ENCODE results near the gene COMT. TPM values are rescaled to one million over a fixed set of nuclear protein-coding genes. Genes with fewer than 3 reads are reported as not detected.

The COMT gene
- total RNA-seq, 1 experiment from 2014 or later, result 96.0 TPM

DNA sequence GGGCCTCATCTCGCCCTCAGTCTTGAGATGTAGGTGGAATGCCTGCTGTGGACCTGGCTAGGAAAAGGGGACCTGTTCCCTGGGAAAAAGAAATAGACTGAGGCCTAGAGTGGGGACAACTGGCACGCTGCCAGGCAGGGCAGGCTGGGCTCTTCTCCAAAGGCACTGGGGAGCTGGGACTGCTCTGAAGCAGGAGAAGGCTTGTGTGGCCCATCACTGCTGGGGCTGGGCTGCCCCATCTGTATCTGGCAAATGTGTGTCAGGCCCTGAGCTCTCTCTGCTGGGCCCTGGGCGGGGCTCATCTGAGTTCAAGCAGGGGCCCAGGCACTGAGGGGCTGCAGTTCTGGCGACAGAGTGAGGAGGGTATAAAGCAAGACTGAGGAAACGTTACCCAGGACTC, 42.2 kb downstream of the COMT start:
- no peak for DNase-seq
- H3K27me3 ChIP-seq (replicated peaks; ENCODE audit: control insufficient read depth, insufficient read depth, low read length), result no peaks in the 10 kb centered on the region
- no peaks in the 10 kb centered on the region for H3K9me3 Mint-ChIP-seq (ENCODE audit: unreplicated experiment)
- CTCF ChIA-PET, result no interaction called here
- no peak overlapping the region for H3K27ac Mint-ChIP-seq (ENCODE audit: unreplicated experiment)
- H3K36me3 ChIP-seq (ENCODE audit: control insufficient read depth, insufficient read depth, low read length), result no peaks in the 10 kb centered on the region
- TF ChIP-seq, protein P1, sequence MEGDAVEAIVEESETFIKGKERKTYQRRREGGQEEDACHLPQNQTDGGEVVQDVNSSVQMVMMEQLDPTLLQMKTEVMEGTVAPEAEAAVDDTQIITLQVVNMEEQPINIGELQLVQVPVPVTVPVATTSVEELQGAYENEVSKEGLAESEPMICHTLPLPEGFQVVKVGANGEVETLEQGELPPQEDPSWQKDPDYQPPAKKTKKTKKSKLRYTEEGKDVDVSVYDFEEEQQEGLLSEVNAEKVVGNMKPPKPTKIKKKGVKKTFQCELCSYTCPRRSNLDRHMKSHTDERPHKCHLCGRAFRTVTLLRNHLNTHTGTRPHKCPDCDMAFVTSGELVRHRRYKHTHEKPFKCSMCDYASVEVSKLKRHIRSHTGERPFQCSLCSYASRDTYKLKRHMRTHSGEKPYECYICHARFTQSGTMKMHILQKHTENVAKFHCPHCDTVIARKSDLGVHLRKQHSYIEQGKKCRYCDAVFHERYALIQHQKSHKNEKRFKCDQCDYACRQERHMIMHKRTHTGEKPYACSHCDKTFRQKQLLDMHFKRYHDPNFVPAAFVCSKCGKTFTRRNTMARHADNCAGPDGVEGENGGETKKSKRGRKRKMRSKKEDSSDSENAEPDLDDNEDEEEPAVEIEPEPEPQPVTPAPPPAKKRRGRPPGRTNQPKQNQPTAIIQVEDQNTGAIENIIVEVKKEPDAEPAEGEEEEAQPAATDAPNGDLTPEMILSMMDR (IDR thresholded peaks at IDR 0.05; ENCODE audit: insufficient read depth in 1 of 2, low read depth in 1 of 2, low read length in 1 of 2, severe bottlenecking in 1 of 2, unreplicated experiment in 1 of 2), result no peak
- no peak overlapping the region for H3K4me3 ChIP-seq (ENCODE audit: low read depth, low read length)
- H3K4me1 ChIP-seq, result no peaks in the 10 kb centered on the region
- no peaks in the 10 kb centered on the region for H3K4me1 Mint-ChIP-seq (ENCODE audit: low read depth, unreplicated experiment)
- intact Hi-C loops (cut with micrococcal nuclease; ENCODE audit: unreplicated experiment), result no loop called here
- POLR2A ChIA-PET, result no interaction called here
- no peaks in the 10 kb centered on the region for H3K36me3 Mint-ChIP-seq (ENCODE audit: insufficient read depth, unreplicated experiment)
- H3K27me3 Mint-ChIP-seq (ENCODE audit: insufficient read depth, unreplicated experiment), result no peaks in the 10 kb centered on the region
- no TSS peak for BruUV-seq (replicated peaks)
- no peak overlapping the region for H3K4me3 Mint-ChIP-seq (ENCODE audit: unreplicated experiment)
- no peaks in the 10 kb centered on the region for H3K9me3 ChIP-seq

DNA sequence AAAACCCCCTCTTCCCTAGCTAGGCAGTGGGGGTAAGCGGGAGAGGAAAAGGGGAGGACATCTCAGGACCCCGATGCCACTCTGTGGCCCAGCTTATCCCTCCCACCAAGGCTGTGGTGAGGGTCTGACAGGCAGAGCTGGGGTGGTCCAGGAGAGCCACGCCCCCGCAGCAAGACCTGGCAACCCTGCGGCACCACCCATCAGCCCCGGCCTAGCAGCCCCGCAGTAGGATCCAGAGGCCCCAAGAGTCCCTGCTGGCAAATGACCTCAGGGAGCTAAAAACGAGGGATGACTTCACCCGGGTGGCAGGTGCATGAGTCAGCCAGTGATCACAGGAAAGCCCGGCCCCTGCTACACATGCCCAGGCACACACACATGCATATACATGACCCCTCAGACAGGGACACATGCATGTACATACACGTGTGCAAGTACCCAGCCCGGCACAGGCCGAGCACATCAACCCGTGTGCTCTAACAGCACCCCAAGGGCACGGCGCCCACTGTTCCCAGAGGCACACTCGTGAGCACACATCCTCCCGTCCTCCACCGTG, 42.7 kb downstream of the COMT start:
- POLR2A ChIA-PET, result no interaction called here
- H3K4me3 ChIP-seq (ENCODE audit: low read depth, low read length), result no peak overlapping the region
- H3K4me3 Mint-ChIP-seq (ENCODE audit: unreplicated experiment), result no peak overlapping the region

GRCh38 chr22:19984851-19985811, 43.6 kb downstream of the COMT start:
- no peak for DNase-seq
- no TSS peak for BruUV-seq (replicated peaks)
- Histone ChIP-seq H3K27me3 (replicated peaks; ENCODE audit: control insufficient read depth, insufficient read depth, low read length) (no peaks in the 10 kb centered on the region), H3K4me1 (no peaks in the 10 kb centered on the region), H3K9me3 (no peaks in the 10 kb centered on the region), H3K36me3 (ENCODE audit: control insufficient read depth, insufficient read depth, low read length) (no peaks in the 10 kb centered on the region), H3K4me3 (ENCODE audit: low read depth, low read length) (no peak overlapping the region)
- Mint-ChIP-seq H3K9me3 (ENCODE audit: unreplicated experiment) (no peaks in the 10 kb centered on the region), H3K27me3 (ENCODE audit: insufficient read depth, unreplicated experiment) (no peaks in the 10 kb centered on the region), H3K27ac (ENCODE audit: unreplicated experiment) (no peak overlapping the region), H3K4me1 (ENCODE audit: low read depth, unreplicated experiment) (no peaks in the 10 kb centered on the region), H3K4me3 (ENCODE audit: unreplicated experiment) (no peak overlapping the region), H3K36me3 (ENCODE audit: insufficient read depth, unreplicated experiment) (no peaks in the 10 kb centered on the region)
- TF ChIP-seq, protein P1 (IDR thresholded peaks at IDR 0.05; ENCODE audit: insufficient read depth in 1 of 2, low read depth in 1 of 2, low read length in 1 of 2, severe bottlenecking in 1 of 2, unreplicated experiment in 1 of 2), result no peak
- intact Hi-C loops (cut with micrococcal nuclease; ENCODE audit: unreplicated experiment), result no loop called here
- CTCF ChIA-PET, result no interaction called here
- POLR2A ChIA-PET, result no interaction called here

More for the DNA sequence above, 42.7 kb downstream of the COMT start:
- no peaks in the 10 kb centered on the region for H3K36me3 ChIP-seq (ENCODE audit: control insufficient read depth, insufficient read depth, low read length)
- H3K9me3 ChIP-seq, result no peaks in the 10 kb centered on the region
- Mint-ChIP-seq H3K9me3 (ENCODE audit: unreplicated experiment) (no peaks in the 10 kb centered on the region), H3K36me3 (ENCODE audit: insufficient read depth, unreplicated experiment) (no peaks in the 10 kb centered on the region), H3K27me3 (ENCODE audit: insufficient read depth, unreplicated experiment) (no peaks in the 10 kb centered on the region), H3K4me1 (ENCODE audit: low read depth, unreplicated experiment) (no peaks in the 10 kb centered on the region), H3K27ac (ENCODE audit: unreplicated experiment) (no peak overlapping the region)
- CTCF ChIA-PET, result no interaction called here
- no peaks in the 10 kb centered on the region for H3K4me1 ChIP-seq
- no TSS peak for BruUV-seq (replicated peaks)
- intact Hi-C loops (cut with micrococcal nuclease; ENCODE audit: unreplicated experiment), result no loop called here
- DNase-seq, result no peak
- no peaks in the 10 kb centered on the region for H3K27me3 ChIP-seq (replicated peaks; ENCODE audit: control insufficient read depth, insufficient read depth, low read length)
- TF ChIP-seq, protein P1 (IDR thresholded peaks at IDR 0.05; ENCODE audit: insufficient read depth in 1 of 2, low read depth in 1 of 2, low read length in 1 of 2, severe bottlenecking in 1 of 2, unreplicated experiment in 1 of 2), result no peak

All from Caco-2 (cell line).